NCI-H748 (cell line): ENCODE measurements around the gene LYAR.

ENCODE experiments used
- DNase-seq: peaks from one replicate; lab custom pipeline; 2025; ENCODE audit not compliant: unreplicated experiment; lab: John Stamatoyannopoulos, UW

The LYAR gene

DNA sequence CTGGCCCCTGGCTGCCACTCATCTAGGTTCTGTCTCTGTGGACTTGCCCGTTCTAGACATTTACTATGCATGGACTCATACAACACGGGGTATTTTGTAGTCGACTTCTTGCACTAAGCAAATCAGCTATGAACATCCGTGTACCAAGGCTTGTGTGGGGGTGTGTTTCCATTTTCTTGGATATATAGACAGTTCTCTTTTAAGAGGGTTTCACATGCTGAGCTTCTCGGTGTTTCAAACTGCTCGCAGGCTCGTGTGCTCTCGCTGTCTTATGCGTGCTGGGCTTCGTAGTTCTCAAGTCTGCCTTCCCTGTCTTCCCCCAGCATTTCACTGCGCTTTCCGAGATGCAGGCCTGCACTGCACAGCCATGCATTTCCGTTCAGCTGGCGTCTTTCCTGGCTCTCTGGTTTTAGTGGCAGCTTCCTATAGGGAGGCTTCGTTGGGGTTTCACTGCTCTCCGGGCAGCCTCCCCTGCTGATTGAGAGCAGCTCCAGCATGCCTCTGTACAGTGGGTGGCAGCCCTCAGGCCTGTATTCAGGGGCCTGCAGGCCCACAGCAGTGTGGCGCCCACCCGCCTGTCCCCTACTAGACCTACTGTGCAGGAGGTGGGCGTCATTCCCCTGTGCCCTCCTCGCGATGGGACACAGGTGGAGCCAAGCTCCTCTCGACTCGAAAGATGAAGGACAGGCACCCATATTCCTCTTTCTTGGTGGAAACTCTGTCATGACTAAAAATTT, 27.7 kb upstream of the LYAR start:
- no peak for DNase-seq

DNA sequence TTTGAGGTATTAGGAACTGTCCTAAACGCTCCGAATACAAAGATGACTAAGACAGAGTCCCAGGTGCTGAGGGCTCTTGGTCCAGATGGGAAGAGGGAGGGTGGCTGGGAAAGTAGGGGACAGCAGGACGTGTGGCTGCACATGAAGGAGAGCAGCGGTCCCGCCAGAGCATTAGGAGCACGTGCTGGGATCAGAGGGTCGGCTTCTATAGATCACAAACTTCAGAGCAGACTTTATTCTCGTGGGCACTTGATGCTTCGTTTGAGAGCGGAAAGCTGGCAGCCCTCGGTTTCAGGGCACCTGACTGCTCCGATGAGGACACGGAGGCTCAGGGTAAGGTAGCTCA, 26.2 kb upstream of the LYAR start:
- DNase-seq = no peak

DNA sequence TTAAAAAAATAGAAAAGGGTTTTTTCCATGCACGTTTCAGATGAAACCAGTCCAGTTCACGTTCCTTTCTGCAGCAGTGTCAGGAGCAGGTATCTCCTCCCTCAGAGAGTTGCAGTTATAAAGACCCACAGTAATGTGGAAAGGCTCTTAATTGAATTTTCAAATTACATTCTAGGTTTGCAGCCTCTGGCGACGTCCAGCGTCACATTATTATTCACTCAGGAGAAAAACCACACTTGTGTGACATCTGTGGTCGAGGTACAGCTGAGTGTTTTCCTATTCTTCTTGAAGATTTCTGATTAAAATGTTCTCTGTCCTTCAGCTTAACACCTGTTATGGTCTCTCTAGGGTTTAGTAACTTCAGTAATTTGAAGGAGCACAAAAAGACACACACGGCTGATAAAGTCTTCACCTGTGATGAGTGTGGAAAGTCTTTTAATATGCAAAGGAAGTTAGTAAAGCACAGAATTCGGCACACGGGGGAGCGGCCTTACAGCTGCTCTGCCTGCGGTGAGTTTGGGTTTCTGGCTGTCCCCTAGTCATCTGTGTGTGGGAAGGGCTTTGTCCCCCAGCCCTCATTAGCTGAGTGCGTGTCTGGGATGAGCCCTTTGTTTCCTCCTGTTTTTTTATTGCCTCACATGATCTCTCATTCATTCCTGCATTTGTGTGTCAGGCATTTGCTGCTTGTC, 25.7 kb upstream of the LYAR start:
- no peak for DNase-seq

DNA sequence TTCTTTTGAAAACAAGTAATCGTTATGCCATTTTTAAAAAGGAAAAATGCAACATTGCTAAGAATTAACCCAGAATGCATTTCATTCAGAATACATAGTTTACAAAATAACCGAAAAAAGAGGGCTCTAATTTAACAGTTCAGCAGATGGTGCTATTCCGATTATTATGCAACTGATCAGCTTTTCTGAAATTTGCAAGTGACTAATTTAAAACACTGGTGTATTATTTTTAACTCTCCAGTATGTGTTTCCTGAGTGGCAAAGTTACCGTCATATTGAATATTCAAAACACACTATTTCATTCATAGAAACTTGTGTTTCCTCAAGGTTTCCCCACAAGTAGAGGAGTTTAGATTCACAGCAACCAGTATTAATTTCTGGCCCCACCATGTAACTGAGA, 21.2 kb upstream of the LYAR start:
- no peak for DNase-seq

DNA sequence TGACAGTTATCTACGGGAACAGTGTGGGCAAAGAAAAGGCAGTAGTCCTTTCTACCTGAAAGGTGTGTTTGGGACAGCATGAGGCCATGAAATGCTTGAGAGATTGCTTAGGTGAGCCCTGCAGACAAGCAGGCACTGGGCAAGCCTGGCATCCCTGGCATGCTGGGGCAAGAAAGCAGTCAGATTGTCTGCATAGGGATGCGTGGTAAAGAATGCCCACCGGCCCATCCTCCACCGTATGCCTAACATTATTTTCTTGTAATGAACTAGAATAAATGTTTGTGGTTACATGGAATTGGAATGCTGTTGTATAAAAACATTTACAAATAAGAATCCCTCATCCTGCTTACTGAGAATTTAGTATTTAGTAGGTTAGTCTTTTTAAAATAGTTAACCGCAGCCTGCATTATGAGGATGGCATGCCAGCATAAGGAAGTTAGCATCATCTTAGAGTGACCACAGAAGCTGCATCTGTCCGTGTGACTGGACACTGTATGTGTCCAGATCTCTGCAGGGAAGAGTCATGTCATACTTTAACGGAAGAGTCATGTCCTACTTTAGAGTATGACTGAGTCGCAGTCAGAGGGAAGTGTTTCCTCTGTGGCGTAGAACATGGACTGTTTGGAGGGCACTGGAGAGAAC, 19.0 kb upstream of the LYAR start:
- no peak for DNase-seq

DNA sequence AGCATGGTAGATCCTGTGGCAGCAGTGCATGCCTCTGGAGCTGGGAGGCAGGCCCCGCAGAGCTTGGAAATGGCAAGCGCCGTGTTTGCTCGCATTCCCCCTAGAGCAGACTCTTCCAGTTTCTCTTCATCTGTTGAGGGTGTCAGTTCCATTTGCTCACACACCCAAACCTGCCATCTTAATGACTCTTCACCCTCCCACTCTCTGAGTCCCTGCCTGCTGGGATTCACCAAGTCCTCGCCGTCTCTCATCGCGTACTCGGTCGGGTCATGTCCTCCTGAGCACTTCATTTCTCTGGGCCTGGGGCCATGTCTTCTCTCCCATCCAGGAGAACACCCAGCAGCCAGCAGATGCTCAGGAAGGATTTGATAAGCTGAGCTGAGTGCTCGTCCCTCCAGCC, 17.0 kb upstream of the LYAR start:
- no peak for DNase-seq

DNA sequence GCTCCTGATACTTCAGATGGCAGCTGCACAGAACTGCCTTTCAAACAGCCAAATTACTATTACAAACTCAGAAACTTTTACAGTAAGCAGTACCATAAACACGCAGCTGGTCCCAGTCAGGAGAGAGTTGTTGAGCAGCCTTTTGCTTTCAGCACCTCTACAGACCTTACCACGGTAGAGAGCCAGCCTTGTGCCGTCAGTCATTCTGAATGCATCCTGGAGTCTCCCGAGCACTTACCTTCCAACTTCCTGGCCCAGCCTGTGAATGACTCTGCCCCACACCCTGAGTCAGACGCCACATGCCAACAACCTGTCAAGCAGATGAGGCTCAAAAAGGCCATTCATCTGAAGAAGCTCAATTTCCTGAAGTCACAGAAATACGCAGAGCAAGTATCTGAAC, 12.5 kb upstream of the LYAR start:
- no peak for DNase-seq

DNA sequence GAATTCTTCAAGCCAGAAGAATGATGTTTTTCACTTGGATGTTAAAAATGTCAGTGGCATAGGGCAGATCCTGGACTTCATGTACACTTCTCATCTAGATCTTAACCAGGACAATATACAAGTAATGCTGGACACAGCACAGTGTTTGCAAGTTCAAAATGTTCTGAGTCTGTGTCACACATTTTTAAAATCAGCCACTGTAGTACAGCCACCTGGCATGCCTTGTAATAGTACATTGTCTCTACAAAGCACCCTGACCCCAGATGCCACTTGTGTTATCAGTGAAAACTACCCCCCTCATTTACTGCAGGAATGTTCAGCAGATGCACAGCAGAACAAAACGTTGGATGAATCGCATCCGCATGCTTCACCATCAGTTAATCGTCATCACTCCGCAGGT, 12.0 kb upstream of the LYAR start:
- no peak for DNase-seq

DNA sequence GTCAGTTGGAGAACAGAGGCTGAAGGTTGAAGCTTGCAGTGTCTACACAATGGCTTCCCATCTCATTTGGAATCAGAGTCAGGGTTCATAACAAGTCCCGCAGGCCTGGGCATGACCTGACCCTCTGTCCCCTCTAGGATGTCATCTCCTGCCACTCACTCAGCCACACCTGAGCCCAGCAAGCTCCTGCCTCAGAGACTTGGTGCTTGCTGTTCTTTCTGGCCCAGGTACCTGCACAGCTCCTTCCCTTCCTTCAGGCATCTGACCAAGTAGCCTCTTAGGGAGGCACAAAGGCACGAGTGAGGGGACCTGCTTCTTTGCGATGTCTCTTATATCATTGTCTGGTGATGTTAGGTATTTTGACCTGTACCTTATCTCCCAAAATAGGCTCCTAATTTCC, 9.1 kb upstream of the LYAR start:
- DNase-seq = no peak

DNA sequence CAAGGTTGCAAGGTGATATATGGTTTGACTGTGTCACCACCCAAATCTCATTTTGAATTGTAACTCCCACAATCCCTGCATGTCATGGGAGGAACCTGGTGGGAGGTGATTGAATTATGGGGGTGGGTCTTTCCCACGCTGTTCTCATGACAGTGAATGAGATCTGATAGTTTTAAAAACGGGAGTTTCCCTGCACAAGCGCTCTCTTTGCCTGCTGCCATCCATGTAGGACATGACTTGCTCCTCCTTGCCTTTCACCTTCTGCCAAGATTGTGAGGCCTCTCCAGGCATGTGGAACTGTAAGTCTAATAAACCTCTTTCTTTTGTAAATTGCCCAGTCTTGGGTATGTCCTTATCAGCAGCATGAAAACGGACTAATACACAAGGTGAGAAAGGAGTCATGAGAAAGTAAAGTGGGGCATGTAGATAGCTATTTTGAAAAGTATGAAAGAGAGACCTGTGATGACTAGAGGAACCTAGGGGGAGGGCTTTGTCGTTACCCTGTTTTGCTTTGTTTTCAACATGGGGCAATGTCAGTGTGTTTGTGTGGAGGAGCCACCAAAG, 6.4 kb upstream of the LYAR start:
- no peak for DNase-seq

DNA sequence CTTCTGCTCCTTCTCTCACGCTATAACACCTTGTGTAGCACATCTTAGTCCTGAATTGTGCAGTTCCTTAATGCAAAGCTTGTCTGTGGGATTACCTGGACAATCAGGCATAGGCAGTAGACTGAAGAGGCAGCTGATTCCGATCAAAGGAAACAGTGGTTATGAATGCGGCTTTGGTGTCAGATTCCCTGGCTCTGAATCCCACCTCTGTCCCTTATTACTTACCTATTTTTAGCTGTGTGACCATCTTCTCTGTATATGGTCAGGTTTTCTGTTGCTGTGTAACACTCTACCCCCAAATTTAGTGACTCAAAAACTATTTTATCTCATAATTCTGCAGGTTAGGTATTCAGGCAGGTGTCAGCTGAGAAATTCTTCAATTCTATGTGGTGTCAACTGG, 3.3 kb upstream of the LYAR start:
- DNase-seq = no peak

DNA sequence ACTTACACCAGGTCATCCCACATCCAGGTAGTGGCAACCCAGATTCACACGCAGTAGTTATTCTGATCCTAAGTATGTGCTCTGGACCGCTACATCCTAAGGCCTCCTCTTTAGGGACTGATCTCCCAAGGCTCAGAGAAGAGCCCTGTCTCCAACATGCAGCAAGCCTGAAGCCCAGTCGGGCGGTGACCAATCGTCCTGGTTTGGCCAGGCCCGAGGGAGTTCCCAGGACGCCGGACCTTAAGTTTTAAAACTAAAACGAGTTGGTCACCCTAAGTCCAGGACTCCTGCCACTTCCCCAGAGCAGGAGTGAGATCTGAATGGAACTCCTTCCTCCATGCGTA, 385 bp downstream of the LYAR start:
- DNase-seq = no peak

DNA sequence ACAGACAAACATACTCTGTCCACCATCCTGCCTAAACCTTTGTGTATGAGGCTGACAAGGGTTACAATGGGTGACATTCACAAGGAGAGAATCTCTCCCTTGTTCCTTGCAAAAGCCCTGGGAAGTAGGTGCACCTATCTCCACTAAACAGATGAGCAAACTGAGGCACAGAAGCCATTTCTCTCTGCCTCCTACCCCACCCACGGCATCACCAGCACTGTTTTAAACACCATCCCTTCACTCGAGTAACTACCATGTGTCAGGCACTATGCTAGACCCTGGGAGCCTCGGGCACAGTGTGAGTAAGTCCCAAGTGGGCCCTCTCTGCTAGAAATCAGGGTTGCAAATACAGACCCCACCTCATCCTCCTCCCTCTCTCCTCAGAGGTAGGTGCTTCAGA, 899 bp downstream of the LYAR start:
- no peak for DNase-seq

DNA sequence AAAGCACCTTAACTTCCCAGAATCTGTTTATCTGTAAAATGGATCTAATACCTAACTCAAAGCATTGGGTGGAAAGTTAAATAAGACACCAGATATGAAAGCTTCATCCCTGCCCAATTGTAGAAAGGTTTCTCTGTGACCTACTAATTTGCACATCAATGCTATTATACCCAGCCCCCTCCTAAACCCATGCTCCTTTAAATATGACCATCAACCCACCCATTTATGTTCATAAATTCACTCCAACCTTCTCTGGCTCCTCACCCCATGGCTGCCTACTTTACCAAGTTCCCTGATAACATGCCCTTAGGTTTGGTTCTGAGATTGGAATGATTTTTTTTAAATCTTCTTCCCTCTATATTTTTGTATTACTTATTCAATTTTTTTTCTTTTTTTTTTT, 1.9 kb downstream of the LYAR start:
- DNase-seq = no peak

DNA sequence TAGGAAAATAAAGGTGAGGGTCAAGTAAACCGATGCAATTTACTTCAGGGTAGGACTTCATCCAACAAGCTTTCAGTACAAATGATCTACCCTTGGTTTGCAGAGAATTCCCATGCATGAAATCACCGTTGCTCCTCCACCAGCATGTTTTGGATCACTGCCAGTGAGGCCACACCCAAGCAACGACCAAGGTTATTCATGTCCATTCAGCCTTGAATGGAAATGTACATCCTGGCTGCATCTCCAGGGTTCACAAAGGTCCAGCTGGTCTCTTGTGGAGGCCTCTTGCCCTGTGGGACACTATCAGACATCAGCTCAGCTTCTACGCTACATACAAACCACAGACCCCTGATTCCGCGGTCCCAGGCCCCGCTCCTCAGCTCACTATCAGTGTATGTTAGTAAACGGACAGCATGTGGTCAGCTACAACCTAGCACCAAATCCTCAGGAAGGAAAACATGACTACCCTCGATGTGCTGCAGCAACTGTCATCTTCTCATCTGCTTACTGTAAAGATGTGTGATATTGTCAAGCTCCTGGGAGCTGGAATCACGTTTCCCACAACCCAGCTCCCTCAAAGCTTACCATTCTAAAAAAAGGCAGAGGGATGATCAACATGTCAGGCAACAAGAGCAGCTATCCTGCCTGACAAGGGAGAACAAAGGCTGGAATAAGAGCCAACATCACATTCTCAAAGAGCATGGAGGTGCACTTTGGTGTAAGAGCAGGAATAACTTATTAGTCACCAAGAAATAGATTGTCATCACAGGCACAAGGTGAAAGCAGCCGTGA, 4.9 kb downstream of the LYAR start:
- DNase-seq = peak; percentile 7

DNA sequence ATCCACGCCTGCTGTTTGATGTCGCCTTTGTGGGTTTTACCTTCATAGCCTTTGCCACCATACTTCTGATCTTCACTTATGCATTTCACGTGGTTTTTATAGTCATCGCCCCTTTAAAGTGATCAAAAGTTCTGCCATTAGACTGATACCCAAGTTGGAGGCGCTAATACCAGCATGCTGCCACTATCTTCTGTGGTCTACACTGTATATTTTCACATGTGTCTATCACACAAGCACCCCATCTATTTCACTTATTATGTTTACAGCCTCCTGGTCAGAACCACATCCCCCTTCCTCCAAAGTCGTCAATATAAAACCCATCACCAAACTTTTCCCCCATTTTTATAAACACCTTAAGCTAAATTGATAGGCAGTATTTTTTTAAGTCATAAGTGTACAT, 8.2 kb downstream of the LYAR start:
- DNase-seq = no peak

DNA sequence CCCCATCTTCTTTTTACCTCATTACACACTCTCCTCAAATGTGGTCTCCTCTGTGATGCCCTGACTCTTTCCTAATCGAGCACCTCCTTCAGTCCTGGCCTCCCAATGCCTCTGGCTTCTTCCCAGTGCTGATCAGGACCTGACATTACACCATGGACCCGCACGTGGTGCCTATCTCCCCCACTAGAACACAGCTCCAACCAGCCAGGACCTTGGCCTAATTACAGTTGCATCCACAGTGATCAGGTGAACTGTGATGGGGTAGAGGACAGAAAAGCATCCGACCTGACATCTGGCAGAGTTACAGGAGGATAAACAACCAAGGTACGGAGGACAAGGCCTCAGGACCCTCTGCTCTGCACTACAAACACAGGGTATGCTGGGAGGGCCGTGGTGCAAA, 12.4 kb downstream of the LYAR start:
- no peak for DNase-seq

DNA sequence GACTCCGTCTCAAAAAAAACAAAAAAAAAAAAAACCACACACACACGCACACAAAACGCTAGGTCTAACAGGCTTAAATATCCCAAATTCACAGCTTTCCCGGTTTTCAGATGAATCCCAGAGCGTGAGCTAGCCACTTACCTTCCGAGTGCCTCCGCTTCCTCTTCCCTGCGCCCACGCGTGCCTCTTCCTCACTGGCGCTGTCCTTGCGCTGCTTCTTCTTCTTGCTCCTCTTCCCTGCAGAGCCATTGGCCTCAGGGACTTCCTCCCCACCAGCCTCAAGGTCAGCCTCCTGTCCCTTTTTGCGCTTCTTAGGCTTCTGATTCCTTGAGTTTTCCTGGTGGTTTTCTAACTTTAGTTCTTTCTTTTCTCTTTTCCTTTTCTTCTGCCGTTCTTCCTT, 15.7 kb downstream of the LYAR start:
- DNase-seq = no peak

DNA sequence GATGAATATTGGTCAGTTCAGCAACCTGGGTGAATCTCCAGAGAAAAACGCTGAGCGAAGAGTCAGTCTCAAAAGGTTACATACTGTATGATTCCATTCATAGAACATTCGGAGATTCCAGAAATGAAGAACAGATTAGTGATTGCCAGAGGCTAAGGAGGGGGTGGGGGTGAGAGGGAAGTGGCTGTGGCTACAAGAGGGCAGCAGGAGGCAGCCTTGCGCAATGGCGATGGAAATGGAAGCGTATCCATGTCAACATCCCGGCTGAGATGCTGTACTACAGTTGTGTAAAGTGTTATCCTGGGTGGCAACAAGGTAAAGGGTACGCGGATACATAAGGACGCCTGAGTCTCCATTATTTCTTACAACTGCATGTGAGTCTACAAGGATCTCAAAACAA, 18.0 kb downstream of the LYAR start:
- DNase-seq = no peak

DNA sequence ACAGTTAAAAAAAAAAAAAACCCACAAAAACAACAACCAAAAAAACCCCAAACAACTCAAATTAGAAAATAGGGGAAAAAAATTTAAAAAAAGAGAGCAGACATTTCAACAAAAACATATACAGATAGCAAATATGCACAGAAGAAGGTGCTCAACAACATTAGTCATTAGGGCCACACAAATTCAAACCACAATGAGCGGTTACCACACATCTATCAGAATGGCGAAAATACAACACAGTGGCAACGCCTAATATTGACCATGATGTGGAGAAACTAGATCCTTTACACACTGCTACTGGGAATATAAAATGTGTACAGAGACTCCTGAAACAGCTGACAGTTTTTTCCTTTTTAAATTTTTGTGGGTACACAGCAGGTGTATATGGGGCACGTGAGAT, 19.4 kb downstream of the LYAR start:
- DNase-seq = no peak

DNA sequence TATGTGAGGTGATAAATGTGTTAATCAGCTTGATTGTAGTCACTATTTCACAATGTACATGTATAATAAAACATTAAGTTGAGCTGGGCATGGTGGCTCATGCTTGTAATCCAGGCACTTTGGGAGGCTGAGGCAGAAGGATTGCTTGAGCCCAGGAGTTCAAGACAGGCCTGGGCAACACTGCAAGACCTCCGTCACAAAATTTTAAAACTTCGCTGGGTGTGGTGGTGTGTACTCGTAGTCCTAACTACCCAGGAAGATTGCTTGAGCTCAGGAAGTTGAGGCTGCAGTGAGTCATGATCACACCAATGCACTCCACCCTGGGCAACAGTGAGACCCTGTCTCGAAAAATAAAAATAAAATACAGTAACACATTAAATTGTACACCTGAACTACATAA, 20.1 kb downstream of the LYAR start:
- no peak for DNase-seq

DNA sequence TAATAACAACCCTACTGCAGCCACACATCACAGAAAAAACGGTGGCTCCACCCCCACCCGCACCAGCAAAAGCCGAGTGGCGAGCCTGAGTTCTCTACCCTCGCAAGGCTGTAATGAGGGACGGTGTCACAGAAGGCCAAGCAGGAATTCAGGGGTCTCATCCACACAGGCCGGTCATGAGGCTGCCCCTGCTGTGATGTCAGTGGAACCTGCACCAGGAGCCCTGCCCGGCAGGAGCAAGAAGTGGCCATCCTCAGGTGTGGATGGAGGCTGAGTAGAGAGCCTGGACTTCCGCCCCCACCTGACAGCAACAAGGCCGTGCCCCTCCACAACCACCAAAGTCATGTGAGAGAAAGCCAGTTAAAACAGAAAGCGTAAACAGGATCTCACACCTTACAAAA, 20.6 kb downstream of the LYAR start:
- DNase-seq = no peak
